ELR (cell line): Measurements from ENCODE around the gene MCM3AP.

Source experiments
- DNase-seq: peaks from one replicate; pipeline ENCODE4 v3.0.0-alpha.2; 2015; ENCODE audit warnings: low read depth

Gene MCM3AP

GRCh38 chr21:46285206-46285661 lies at the start of gene MCM3AP:
MCM3AP (minus strand) TSS chr21:46285611; CDS start chr21:46285286, 325 bp downstream.
- no peak for DNase-seq

DNA sequence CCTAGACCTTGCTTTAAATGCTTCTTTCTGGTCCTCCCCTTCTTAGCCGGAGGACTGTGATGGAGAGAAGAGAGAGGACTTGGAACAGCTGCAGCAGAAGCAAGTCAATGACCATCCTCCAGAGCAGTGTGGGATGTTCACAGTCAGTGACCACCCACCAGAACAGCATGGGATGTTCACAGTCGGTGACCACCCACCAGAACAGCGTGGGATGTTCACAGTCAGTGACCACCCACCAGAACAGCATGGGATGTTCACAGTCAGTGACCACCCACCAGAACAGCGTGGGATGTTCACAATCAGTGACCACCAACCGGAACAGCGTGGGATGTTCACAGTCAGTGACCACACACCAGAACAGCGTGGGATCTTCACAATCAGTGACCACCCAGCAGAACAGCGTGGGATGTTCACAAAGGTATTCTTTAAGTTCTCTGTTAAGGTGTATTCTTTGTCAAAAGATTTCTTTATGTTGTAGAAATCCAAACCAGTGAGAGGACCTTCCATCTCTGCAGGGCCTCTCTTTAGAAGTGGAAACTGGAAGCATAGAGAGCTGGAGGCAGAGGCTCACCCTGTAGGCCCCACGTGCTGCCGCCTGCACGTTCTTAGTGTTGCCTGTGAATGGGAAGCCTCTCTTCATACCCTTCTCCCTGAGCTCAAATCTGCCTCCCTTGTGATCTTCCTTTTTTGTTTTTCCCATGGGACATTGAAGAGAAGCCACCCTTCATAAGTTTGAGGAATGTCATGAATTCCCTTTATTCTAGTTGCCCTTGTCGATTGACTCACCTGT lies 49.1 kb upstream of the MCM3AP start:
- DNase-seq, result no peak

GRCh38 chr21:46329796-46330195 lies 44.4 kb upstream of the MCM3AP start:
- no peak for DNase-seq

GRCh38 chr21:46328151-46328550 lies 42.7 kb upstream of the MCM3AP start:
- DNase-seq, result no peak

DNA sequence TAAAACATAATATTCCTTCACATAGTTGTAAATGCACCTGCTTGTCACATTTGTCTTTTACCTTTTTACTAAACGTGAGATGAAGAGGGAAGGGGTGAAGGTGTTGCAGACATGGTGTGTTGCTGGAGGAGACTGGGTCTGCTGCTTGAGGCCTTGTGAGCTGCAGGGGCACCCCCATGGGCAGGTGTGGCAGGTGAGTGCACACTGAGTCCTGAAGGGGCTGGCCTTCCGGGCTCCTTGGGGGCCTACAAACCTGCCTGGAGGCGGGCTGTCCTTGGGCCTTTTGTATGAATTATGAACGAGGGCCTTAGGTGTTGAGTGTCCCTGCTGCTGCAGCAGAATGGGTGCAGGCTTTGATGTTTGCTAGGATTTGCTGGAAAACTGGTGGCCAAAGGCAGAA lies 42.3 kb upstream of the MCM3AP start:
- DNase-seq, result no peak

GRCh38 chr21:46326110-46326703 lies 40.8 kb upstream of the MCM3AP start:
- no peak for DNase-seq

- DNase-seq, result peak; percentile 64
Observed at GRCh38 chr21:46325073-46325912, 39.9 kb upstream of the MCM3AP start.

GRCh38 chr21:46324390-46325072 lies 39.1 kb upstream of the MCM3AP start:
- DNase-seq, result peak; percentile 81

DNA sequence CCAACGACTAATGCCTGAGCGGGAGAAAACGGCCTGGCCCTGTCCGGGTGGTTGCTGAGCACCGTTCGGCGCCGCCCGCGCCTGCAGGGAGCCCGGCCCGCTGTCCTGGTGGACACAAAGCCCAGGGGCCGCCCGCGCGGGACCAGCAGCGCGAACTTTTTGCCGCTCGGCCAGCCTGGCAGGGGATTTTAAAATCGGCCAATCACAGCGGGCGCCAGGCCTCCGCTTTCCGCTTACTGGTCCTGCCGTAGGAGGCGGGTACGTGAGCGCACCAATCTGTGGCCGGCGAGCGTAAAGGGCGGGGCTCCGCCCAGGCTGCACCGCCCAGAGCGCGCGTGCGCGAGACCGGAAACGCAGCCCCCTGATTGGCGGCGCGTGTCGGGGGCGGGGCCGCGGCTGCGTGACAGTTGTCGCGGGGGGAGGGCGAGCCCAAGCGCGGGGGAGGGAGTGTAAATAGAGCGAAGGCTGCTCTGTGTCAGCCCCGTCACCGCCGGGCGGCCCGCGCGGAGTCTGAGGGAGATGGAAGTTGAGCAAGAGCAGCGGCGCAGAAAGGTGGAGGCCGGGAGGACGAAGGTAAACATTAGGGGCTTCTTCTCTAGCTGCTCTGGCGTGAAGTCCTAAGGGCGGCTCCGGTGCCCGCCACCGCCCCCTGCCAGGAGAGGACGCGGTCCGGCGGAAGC lies 38.4 kb upstream of the MCM3AP start, which contains the start of the genes C21orf58 and PCNT:
TSS of gene C21orf58 (minus strand) at position 161 of the 680 bp plus-strand sequence. CDS start 1,132 bp downstream, outside the sequence.
TSS of gene PCNT (plus strand) at position 447 of the 680 bp plus-strand sequence. CDS start at position 520, 73 bp downstream.
- peak; percentile 96 for DNase-seq

GRCh38 chr21:46323227-46323709 lies 37.9 kb upstream of the MCM3AP start:
- DNase-seq, result peak; percentile 44

GRCh38 chr21:46322351-46323226 lies 37.2 kb upstream of the MCM3AP start:
- peak; percentile 68 for DNase-seq

DNA sequence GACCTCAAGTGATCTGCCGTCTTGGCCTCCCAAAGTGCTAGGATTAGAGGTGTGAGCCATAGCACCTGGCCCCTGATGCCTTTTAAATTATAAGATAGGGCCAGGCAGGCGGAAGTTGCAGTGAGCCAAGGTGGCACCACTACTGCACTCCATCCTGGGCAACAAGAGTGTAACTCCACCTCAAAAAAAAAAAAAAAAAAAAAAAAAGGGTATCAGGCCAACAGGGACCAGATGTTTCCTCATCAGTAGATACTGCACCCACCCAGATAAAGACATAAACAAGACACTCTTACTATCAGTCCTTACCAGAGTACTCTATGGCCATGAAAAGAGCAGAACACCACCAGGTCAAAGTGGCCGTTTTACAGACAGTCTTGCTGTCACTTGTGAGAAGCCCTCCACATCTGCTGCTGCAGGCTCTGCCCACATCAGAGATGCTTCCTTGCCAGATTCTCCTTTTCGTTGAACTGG lies 35.0 kb upstream of the MCM3AP start:
- no peak for DNase-seq

- DNase-seq, result no peak
Observed at GRCh38 chr21:46319186-46319585, 33.8 kb upstream of the MCM3AP start.

GRCh38 chr21:46318464-46318845 lies 33.0 kb upstream of the MCM3AP start:
- no peak for DNase-seq

- no peak for DNase-seq
Observed at GRCh38 chr21:46317710-46318463, 32.5 kb upstream of the MCM3AP start.

DNA sequence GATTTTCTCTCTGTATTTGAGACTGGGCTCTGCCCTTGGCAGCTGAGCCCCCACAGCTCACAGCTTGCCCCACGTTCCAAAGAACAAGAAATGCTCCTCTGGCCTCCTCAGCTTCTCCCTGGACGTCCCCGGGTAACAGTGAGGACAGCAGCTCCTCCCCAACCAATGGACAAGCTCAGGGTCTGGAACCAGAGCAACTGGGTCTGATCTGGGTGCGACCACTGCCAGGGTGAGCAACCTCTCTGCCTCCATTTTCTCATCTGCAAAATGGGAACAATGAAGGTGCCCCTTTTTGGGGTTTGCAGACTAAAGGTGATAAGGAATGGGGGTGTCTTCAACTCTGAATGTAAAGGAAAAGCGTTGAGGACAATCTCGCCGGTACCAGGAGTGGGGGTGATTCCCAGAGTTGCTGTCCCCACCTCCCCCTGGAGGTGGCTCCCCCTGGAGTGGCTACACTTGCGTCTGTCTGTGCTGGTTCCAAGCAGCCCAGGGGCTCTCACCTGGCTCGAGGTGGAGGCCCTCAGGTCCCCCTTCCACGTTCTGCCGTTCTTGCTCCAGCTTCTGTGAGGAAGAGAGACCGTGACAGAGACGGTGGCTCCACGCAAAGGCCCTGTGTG lies 31.4 kb upstream of the MCM3AP start:
- DNase-seq, result no peak

DNA sequence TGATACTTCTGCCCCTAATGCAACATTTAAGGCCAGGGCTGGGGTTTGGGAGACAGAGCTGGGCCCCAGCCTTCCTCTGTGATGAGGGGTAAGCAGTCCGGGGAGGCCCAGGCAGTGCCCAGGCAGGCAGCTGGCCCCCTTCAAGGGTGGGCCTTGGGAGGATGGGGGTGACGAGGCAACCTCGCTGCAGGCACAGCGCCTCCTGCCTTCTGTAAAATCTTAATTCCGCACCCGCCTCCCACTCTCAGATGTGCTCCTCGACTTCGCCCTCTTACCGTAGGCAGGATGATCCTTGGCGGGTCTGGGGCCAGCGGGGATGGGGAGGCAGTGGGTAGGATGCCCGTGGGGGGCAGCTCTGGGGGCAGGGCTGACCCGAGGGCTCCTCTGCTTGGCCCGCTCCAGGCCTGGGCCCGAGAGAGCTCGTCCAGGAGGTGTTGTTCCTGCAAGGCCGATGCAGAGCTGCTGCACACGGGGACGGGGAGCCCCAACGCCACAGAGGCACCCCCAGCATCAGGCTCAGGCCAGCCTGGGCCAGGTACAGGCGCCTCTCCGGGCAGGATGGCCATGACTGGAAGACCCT lies 29.1 kb upstream of the MCM3AP start:
- no peak for DNase-seq

GRCh38 chr21:46312949-46313348 lies 27.5 kb upstream of the MCM3AP start:
- no peak for DNase-seq
